NCI-H2196 (cell line): Measurements from ENCODE around the gene ANP32D.
"Not testable (repeated sequence)": the region's sequence is repeated elsewhere in the genome, so short reads cannot be mapped to it uniquely, and the experiment has no call there.

Experiments
- DNase-seq: peaks from one replicate; lab custom pipeline; 2025; ENCODE audit not compliant: unreplicated experiment; lab: John Stamatoyannopoulos, UW

ANP32D gene

DNA sequence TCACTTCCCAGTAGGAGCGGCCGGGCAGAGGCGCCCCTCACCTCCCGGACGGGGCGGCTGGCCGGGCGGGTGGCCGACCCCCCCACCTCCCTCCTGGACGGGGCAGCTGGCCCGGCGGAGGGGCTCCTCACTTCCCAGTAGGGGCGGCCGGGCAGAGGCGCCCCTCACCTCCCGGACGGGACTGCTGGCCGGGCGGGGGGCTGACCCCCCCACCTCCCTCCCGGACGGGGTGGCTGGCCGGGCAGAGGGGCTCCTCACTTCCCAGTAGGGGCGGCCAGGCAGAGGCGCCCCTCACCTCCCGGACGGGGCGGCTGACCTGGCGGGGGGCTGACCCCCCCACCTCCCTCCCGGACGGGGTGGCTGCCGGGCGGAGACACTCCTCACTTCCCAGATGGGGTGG is 27.9 kb downstream of the ANP32D start:
- not testable (repeated sequence) for DNase-seq

DNA sequence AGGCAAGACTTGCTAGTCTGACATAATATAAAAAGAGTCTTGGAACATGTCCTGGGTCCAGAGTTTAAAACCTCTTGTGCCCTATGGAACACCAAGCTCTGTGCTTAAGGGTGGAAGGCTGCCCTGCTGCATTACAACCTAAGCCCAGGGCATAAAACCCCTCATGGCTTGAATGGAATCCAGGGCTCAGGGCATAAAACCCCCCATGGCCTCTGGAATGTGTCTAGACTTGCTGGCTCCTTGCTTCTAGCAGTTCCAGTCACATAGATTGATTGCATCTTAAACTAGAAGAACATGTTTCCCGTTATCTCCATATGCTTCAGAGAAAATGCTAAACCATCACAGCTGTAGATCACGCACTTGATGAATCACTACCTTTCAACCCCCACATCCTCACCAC is 34.5 kb downstream of the ANP32D start:
- DNase-seq = not testable (repeated sequence)

DNA sequence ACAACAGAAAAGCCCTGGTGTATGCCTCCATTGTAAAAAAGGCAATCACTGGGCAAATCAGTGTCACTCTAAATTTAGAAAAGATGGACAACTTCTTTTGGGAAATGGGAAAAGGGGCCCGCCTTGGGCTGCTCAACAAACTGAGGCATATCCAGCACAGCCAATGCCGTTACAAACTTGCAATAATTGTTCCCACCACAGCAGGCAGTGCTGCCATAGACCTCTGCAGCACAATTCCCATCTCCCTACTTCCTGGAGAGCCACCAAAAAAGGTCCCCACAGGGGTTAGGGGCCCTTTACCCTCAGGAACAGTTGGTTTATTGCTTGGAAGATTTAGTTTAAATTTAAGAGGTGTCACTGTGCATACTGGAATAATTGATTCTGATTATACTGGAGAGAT is 36.6 kb downstream of the ANP32D start:
- no peak for DNase-seq

DNA sequence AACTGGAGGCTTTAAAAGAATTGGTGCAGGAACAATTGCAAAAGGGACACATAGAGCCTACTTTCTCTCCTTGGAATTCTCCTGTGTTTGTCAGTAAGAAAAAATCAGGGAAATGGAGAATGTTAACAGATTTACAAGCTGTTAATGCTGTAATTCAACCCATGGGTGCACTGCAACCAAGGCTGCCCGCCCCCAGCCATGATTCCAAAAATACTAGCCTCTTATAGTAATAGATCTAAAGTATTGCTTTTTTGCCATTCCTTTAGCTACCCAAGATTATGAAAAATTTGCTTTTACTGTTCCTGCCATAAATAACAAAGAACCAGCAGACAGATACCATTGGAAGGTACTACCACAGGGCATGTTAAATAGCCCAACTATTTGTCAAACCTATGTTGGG is 37.8 kb downstream of the ANP32D start:
- DNase-seq = no peak

DNA sequence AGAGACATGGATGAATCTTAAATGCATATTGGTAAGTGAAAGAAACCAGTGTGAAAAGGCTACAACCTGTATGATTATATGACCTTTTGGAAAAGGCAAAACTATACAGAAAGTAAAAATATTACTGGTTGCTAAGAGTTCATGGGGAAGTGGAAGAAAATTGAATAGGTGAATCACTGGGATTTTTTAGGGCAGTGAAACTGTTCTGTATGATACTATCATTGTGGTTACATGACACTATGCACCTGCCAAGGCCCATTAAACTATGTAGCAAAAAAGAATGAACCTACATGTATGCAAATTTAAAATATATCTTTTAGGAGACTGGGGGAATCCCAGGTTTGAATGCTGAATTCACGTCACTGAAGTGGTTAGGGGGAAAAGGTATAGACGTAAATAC is 40.5 kb downstream of the ANP32D start:
- no peak for DNase-seq

DNA sequence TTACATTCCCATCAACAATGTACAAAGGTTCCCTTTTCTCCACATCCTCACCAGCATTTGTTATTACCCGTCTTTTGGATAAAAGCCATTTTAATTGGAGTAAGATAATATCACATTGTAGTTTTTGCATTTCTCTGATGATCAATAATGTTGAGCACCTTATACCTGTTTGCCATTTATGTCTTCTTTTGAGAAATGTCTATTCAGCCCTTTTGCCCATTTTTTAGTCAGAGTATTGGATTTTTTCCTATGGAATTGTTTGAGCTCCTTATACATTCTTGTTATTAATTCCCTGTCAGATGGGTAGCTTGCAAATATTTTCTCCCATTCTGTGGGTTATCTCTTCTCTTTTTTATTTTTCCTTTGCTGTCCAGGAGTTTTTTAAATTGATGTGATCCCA is 42.4 kb downstream of the ANP32D start:
- no peak for DNase-seq

DNA sequence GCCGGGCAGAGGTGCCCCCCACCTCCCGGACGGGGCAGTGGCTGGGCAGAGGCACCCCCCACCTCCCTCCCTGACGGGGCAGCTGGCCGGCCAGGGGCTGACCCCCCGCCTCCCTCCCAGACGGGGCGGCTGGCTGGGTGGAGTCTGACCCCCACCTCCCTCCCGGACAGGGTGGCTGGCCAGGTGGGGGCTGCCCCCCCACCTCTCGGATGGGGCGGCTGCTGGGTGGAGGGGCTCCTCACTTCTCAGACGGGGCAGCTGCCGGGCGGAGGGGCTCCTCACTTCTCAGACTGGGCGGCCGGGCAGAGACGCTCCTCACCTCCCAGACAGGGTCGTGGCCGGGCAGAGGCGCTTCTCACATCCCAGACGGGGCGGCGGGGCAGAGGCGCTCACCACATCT is 48.0 kb downstream of the ANP32D start:
- not testable (repeated sequence) for DNase-seq
